GM21526 (cell line): Measurements from ENCODE around the gene CNBP.
"Not testable (repeated sequence)": the region's sequence is repeated elsewhere in the genome, so short reads cannot be mapped to it uniquely, and the experiment has no call there.

ENCODE experiments used
- ATAC-seq: cut with Tn5 transposase; IDR thresholded peaks from one replicate; pipeline ENCODE4 v1.9.1; 2021; ENCODE audit warnings: moderate library complexity; ENCODE audit not compliant: unreplicated experiment, low FRiP score

The CNBP gene

GRCh38 chr3:129183569-129184395 is at the start of gene CNBP:
Gene CNBP (minus strand): TSS chr3:129183896. CDS start chr3:129171757, 12,139 bp downstream.
- ATAC-seq = peak; percentile 90

DNA sequence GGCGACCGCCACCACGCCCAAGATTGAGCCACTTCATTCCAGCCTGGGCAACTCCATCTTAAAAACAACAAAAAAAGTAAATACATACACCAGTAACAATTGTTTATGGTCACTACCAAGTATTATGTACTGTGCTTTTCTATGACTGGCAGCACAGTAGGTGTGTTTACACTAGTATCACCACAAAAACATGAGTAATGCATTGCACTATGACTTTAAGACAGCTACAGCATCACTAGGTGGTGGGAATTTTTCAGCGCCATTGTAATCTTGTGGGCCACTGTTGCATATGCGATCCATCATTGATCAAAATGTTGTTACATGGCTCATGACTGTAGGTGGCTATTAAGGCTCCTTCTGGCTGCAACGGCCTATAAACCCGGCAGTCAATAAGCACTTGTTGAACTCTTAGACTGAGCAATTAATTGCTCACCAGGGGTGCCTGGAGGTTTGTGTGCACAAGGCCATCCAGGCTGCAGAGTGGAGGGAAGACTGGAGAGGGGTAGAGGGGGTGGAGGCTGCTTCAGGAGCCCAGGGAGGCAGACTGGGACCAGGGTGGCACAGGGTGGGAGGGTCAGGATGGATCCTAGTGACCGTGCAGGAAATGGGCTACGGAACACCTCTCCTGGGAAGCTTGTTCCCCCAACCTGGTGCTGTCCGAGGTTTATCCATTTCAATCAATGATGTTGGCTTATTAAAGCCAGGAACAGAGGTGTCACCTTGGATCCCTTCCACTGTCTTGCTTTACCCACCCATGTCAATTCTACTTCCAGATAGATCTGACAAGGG is 47.8 kb upstream of the CNBP start:
- no peak for ATAC-seq

DNA sequence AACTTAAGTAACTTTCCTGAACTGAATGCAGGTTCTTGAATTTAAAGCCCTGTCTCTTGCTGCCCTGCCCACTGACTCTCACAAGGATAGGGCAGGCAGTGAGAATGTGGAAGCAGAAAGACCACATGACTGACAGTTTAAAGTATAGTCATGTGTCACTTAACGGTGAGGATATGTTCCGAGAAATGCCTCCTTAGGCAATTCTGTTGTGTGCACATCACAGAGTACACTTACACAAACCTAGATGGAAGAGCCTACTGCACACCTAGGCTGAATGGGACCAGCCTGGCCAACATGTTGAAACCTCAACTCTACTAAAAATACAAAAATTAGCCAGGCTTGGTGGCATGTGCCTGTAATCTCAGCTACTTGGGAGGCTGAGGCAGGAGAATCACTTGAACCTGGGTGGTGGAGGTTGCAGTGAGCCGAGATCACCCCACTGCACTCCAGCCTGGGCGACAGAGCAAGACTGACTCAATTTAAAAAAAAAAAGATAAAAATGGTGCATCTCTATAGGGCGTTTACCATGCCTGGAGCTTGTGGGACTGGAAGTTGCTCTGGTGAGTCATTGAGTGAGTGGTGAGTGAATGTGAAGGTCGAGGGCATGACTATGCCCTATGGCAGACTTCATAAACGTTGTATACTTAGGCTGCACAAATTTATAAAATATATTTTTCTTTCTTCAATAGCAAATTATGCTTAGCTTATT is 46.8 kb upstream of the CNBP start:
- no peak for ATAC-seq

- ATAC-seq = no peak
Measured at GRCh38 chr3:129228891-129229585, 45.3 kb upstream of the CNBP start.

GRCh38 chr3:129226374-129226773 is 42.7 kb upstream of the CNBP start:
- no peak for ATAC-seq

DNA sequence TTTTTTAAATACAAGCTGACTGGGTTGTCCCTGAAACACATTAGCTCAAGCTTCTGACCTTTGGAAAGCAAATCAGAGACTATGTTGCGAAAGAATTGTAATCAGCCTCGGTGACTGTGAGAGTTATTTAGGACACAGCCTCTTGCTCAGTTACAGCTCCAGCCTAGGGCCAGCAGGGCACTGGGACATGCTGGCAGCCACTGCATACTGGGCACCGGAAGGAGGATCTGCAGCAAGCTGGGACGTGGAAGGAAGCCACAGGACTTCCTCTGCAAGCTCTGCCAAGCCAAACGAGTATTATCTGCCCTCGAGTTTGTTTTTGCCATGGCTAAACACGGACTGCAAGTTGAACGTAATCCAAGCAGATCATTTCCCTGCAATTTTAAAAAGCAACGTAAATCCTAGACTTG is 41.3 kb upstream of the CNBP start:
- ATAC-seq = no peak

DNA sequence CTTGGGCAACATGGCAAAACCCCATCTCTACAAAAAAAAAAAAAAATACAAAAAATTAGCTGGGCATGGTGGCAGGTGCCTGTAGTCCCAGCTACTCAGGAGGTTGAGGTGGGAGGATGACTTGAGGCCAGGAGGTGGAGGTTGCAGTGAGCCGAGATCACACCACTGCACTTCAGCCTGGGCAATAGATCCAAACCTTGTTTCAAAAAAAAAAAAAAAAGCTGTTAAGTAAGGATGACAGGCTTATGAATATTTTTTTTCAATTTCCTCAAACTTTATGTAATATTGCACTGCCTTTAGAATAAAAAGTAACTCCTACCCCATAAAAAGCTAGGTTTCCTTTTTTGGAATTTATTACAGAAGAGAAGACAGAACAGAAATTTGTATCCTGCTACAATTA is 40.7 kb upstream of the CNBP start:
- ATAC-seq = not testable (repeated sequence)

DNA sequence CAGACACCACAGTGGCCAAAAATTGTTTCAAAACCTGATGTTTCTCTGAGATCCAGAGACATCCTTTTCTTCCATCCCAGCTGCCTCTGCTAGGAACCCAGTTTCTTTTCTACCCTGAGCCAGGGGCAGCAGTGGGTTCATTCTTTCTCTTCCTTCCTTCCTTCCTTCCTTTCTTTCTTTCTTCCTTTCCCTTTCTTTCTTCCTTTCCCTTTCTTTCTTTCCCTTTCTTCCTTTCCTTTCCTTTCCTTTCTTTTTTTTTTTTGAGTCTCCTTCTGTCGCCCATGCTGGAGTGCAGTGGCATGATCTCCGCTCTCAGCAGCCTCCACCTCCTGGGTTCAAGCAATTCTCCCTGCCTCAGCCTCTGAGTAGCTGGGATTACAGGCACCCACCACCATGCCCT is 35.0 kb upstream of the CNBP start:
- no peak for ATAC-seq

DNA sequence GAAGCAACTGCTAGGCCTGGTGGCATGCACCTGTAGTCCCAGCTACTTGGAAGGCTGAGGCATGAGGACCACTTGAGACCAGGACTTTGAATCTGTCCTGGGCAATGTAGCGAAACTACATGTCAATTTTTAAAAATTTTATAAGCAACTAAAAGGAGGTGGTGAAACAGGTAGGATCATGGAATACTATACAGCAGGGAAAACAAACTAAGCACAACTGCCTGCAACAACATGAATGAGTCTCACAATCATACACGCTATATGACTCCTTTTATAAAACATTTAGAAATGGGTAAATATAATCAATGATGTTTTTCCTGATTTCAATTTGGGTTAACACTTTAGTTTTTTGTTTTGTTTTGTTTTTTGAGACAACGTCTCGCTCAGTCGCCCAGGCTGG is 29.5 kb upstream of the CNBP start:
- ATAC-seq = no peak

- ATAC-seq = no peak
Measured at GRCh38 chr3:129211772-129212171, 28.1 kb upstream of the CNBP start.

DNA sequence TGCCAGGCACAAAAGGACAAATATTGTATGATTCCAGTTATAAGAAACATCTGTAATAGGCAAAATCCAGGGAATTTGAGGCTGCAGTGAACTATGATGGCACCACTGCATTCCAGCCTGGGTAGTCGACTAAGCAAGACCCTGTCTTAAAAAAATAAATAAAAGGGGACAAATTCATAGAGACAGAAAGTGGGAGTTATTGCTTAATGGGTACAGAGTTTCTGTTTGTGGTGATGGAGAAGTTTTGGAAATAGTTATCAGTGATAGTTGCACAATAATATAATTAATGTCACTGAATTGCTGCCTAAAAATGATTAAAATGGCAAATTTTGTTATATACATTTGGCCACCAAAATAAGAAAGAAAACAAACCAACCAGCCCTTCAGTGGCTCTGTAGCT is 27.6 kb upstream of the CNBP start:
- ATAC-seq = no peak

DNA sequence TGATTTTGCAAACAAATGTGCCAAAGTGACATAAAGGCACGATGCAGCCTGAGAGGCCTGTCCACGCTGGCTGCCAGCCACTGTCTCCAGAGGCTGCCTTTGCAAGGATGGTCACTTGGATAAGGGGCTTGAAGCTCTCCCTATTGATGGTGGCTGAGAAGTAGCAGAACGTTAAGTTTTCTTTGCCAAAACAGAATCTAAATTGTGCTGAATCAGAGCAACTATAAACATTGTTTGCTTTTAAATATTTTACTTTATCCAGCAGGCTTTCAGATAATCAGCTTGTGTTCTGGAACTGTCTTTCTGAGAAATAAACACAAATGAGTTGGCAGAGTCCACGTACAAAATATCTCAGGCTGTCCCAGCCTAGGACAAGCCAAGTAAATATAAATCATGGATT is 23.8 kb upstream of the CNBP start:
- no peak for ATAC-seq

- ATAC-seq = no peak
Measured at GRCh38 chr3:129205109-129205832, 21.6 kb upstream of the CNBP start.

DNA sequence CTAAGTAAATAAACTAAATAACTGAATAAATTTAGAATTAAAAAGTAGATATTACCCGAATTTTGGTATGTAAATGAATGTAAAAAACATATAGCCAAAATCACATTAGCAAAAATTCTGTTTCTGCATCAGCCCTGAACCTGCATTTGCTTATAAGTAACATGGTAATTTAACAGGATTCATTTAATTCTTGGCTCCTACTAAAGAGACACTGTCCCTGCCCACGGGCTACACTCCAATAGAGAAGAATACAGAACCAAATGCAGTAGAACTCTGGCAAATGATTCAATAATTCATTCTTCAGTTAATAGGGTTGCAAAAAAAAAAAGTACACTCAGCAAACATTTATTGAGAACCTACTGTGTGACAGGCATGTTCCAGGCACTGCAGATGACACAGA is 20.8 kb upstream of the CNBP start:
- no peak for ATAC-seq

DNA sequence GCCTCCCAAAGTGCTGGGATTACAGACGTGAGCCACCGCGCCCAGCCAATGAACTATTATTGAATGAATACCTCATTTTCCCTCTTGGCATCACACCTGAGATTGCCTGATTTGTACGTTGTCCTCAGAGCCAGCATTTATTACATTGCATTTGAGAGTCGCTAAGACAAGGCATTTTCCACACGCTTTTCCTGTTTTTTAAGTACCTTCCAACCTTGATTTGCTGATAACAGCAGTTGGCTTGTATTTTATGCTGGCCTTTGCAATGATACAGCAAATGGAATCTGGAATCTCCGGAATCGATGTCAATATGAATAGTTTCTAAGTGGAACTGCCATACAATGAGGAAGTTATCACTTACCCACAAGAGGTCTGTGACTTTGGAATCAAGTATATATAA is 15.7 kb upstream of the CNBP start:
- ATAC-seq = no peak

- ATAC-seq = no peak
Measured at GRCh38 chr3:129197321-129197720, 13.6 kb upstream of the CNBP start.

- no peak for ATAC-seq
Measured at GRCh38 chr3:129196601-129197000, 12.9 kb upstream of the CNBP start.

DNA sequence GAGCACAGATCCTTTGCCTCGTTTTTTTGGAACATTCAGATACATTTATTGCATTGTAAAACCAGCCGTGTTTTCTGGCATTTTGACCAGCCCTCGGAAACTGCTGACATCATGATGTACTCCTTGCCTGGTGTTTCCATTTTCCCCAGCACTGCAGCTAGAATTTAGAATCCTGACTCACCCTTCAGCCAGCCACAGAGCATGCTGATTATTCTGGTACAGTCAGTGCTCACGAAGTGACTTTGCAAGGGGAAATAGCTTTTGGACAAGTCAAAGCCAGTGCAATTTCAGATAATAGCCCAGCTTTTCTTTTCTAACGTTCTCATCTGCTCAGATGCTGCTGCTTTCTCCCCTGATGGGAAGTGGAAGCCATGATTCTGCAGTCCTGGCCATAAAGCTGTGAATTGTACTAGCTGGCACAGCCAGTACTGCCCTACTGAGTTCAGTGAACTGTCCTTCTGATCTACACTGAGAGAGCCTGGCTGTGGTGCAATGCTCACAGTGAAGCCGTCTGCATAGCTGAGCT is 12.1 kb upstream of the CNBP start:
- no peak for ATAC-seq

- ATAC-seq = not testable (repeated sequence)
Measured at GRCh38 chr3:129189793-129190192, 6.1 kb upstream of the CNBP start.

GRCh38 chr3:129187857-129188256 is 4.2 kb upstream of the CNBP start:
- ATAC-seq = no peak
